ENCODE data around the gene ZC3H13.
"Not testable (repeated sequence)": the region's sequence is repeated elsewhere in the genome, so short reads cannot be mapped to it uniquely, and the experiment has no call there.

- not testable (repeated sequence) for TF ChIP-seq CTCF, EP300 (IDR thresholded peaks at IDR 0.05)
These were observed 71.4 kb downstream of the ZC3H13 start for GRCh38 chr13:45981127-45981526.

Measured in upper lobe of left lung (tissue), 4 donors.